PFSK-1 (cell line): ENCODE data around the gene NAPA.
A peak's percentile ranks its signal among the peaks of the same experiment; 100 is the strongest.

ENCODE experiments used
- FOXP2 ChIP-seq: optimal IDR thresholded peaks from 2 replicates; pipeline ENCODE3; 2011; ENCODE audit warnings: borderline replicate concordance, control low read depth, inconsistent platforms; ENCODE audit not compliant: insufficient read depth; ENCODE audit errors: extremely low read length, extremely low read depth
- POLR2AphosphoS5 ChIP-seq: IDR thresholded peaks from 2 replicates; pipeline ENCODE4 v1.6.1; 2012; ENCODE audit warnings: low read depth, mild to moderate bottlenecking, control low read depth, low read length, moderate library complexity
- REST ChIP-seq, 2 experiments: IDR thresholded peaks; 2 replicates each; pipeline versions ENCODE4 v1.6.1 to v1.8.0; 2011 to 2012; ENCODE audit warnings: low read depth in 2 of 2, low read length in 2 of 2, control low read depth in 1 of 2, inconsistent platforms in 1 of 2, mild to moderate bottlenecking in 1 of 2, moderate library complexity in 1 of 2; ENCODE audit not compliant: insufficient read depth in 1 of 2
- SIN3A ChIP-seq: IDR thresholded peaks from 2 replicates; pipeline ENCODE4 v1.6.1; 2012; ENCODE audit warnings: mild to moderate bottlenecking, low read length, moderate library complexity, borderline replicate concordance; ENCODE audit not compliant: insufficient read depth
- TAF1 ChIP-seq: IDR thresholded peaks from 2 replicates; pipeline ENCODE4 v1.6.1; 2012; ENCODE audit warnings: low read length, control low read depth, borderline replicate concordance; ENCODE audit not compliant: insufficient read depth

DNA sequence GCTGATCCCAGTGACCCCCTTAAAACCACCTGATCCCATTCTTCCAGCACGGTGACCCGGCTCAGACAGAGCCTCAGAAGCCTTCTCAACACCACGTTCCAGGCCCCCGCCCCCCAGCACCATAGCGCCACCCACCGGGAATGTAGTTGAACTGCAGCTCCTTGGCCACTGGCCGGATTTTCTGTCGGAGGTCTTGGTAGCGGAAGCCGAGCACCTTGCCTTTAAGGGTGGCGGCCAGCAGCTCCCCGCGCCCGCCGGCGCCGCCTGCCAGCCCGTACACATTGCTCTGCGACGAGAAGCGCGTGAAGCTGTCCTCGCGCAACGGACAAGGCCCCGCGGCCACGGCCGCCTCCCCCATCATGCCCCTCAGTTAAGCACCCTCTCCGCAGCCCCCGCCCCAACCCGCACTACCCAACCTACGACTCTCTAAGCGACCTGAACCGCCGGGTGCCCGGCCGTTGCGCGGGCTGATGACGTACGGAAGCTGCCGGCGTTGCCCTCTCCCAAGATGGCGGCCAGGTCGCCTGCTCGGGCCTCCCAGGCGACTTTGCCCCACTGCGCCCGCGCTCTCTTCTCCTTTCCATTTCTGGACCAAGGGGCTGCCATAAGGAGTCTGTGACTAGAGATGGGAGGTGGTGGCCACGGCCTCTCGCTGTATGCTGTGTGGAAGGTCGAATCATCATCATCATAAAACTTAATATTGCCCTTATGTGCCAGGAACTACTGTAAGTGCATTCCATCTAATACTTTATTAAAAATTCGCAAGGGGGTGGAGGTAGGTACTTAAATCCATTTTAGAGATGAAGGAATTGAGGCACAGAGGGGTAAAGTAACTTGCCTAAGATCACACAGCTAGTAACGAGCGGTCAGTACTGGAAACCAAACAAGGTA lies 30.8 kb downstream of the NAPA start, which contains the start of gene KPTN:
- peak in 1 of 2 experiments; percentile 55; a peak in 1 of 4 replicates for TF ChIP-seq REST (IDR thresholded peaks at IDR 0.05; ENCODE audit: insufficient read depth in 1 of 2, low read depth in 2 of 2, low read length in 2 of 2)
- peak; percentile 70 for TF ChIP-seq POLR2AphosphoS5
- peak; percentile 78; the same call in 1 of the 2 replicates for TF ChIP-seq TAF1
- TF ChIP-seq SIN3A: no peak
- TF ChIP-seq FOXP2: peak; percentile 74
